ENCODE measurements around the gene LHFPL6.

Gene LHFPL6

DNA sequence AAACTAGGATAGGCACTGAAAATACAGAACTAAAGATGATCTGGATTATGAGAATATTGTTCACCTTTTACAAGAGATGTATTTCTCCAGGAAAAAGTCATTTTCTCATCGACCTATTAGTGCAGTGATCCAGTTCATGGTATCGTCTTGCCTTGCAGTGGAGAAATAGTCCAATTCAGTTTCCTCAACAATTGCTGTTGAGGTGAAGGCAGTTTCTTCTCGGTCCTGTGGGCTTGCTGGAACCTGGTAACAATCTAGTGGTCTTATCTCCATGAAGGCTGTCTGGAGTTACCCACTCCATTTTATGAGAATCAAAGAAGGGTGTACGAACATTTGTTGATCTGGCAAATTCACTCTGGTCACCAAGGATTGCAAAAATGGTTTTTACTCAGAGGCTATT, 266.8 kb downstream of the LHFPL6 start:
- Histone ChIP-seq H3K36me3 (ENCODE audit: insufficient read depth, low read length) (no peaks in the 10 kb centered on the region), H3K9ac (ENCODE audit: low read depth, low read length) (no peak overlapping the region), H3K4me1 (ENCODE audit: insufficient read depth, low read length) (peaks cover under 1% of the 10 kb centered on the region; the same call in 1 of the 2 replicates), H3K9me3 (ENCODE audit: control insufficient read depth, insufficient read depth, low read length) (no peaks in the 10 kb centered on the region)

DNA sequence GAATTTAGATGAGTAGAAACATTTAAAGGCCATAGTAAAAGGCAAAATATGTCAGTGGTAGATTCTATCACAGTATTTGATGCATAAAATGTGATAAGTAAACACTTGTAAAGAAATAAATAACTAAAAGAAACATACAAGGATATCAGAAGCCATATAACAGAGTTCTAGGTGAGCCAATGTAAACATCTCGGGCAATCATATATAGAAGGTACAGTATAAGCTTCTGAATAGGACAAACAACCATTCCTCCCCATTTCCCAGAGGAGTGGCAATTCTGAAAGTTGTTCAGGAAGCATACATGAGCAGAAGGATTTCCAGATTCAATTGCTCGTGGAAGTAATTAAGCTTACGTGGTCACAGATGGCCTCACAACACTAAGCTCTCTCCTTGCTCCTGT, 267.3 kb downstream of the LHFPL6 start:
- Histone ChIP-seq H3K9ac (ENCODE audit: low read depth, low read length) (no peak overlapping the region), H3K36me3 (ENCODE audit: insufficient read depth, low read length) (no peaks in the 10 kb centered on the region), H3K4me1 (ENCODE audit: insufficient read depth, low read length) (no peaks in the 10 kb centered on the region), H3K9me3 (ENCODE audit: control insufficient read depth, insufficient read depth, low read length) (no peaks in the 10 kb centered on the region)

DNA sequence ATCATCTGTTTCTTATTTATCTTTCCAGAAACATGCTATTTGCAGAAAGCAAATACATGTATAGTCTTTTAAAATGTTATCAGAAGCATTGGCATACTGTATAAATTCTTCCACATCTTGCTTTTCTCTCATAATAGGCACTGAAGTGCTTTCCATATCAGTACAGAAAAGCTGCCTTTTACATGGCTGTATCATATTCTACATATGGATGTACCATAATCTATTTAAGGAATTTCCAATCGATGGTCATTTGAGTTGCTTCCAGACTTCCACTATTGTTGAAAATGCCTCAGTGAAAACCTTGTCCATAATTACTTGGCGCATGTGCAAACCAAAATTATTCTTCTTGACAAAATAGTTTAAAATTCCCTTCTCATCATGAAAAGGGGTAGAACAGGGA, 272.5 kb downstream of the LHFPL6 start:
- Histone ChIP-seq H3K36me3 (ENCODE audit: insufficient read depth, low read length) (no peaks in the 10 kb centered on the region), H3K9ac (ENCODE audit: low read depth, low read length) (no peak overlapping the region), H3K9me3 (ENCODE audit: control insufficient read depth, insufficient read depth, low read length) (no peaks in the 10 kb centered on the region), H3K4me1 (ENCODE audit: insufficient read depth, low read length) (peaks cover 22% of the 10 kb centered on the region)

- Histone ChIP-seq H3K36me3 (ENCODE audit: insufficient read depth, low read length) (no peaks in the 10 kb centered on the region), H3K9ac (ENCODE audit: low read depth, low read length) (no peak overlapping the region), H3K9me3 (ENCODE audit: control insufficient read depth, insufficient read depth, low read length) (no peaks in the 10 kb centered on the region), H3K4me1 (ENCODE audit: insufficient read depth, low read length) (peaks cover 22% of the 10 kb centered on the region)
Measured at GRCh38 chr13:39329182-39329639, 273.8 kb downstream of the LHFPL6 start.

DNA sequence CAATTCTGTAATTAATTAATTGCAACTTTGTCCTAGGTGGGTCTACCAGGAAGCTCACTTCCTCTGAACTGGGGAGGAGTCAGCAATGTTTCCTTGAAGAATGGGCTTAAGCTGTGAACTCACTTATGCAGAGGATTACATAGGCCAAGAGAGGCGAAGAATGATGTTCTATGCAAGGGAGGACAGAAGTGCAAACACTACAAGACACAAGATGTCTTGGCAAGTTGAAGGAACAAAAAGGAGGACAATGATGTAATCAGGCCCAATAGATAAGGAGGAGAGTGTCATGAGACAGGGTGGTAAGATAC, 275.9 kb downstream of the LHFPL6 start:
- Histone ChIP-seq H3K4me1 (ENCODE audit: insufficient read depth, low read length) (peaks cover 22% of the 10 kb centered on the region), H3K9me3 (ENCODE audit: control insufficient read depth, insufficient read depth, low read length) (no peaks in the 10 kb centered on the region), H3K36me3 (ENCODE audit: insufficient read depth, low read length) (no peaks in the 10 kb centered on the region), H3K9ac (ENCODE audit: low read depth, low read length) (no peak overlapping the region)

DNA sequence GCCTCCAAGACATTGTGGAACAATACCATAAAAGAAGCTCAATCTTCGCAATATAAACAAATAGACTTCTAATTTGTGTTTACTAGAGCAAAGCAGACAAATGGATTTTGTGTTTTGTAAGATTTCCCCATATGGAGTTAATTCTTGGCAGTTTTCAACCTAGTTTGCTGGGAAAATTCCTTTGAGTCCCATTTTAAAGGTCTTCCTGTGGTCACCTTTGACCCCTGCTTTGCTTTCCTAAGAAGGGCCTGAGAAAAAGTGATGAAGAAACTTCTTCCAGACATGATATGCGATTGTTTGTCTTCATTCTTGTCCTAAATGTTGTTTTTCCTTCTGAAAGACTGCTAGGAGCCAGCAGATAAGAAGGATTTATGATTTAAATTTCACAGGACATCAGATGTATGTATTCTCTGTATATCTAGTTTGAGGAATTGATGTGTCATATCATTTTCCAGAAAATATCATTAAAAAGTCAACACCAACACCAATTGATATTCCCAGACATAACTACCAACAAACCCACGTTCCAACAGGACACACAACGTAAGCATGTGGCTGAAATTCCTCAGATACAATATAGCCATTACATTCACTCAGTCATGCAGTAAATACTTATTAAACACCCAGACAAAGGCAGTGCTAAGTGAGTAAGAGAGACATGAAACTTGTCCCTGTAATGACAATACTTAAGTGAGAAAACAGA, 276.4 kb downstream of the LHFPL6 start:
- H3K9ac ChIP-seq (ENCODE audit: low read depth, low read length) = no peak overlapping the region
- peaks cover 22% of the 10 kb centered on the region for H3K4me1 ChIP-seq (ENCODE audit: insufficient read depth, low read length)
- H3K36me3 ChIP-seq (ENCODE audit: insufficient read depth, low read length) = no peaks in the 10 kb centered on the region
- H3K9me3 ChIP-seq (ENCODE audit: control insufficient read depth, insufficient read depth, low read length) = no peaks in the 10 kb centered on the region

- Histone ChIP-seq H3K36me3 (ENCODE audit: insufficient read depth, low read length) (no peaks in the 10 kb centered on the region), H3K4me1 (ENCODE audit: insufficient read depth, low read length) (peaks cover 21% of the 10 kb centered on the region), H3K9ac (ENCODE audit: low read depth, low read length) (no peak overlapping the region), H3K9me3 (ENCODE audit: control insufficient read depth, insufficient read depth, low read length) (no peaks in the 10 kb centered on the region)
Measured at GRCh38 chr13:39324806-39325311, 278.1 kb downstream of the LHFPL6 start.

GRCh38 chr13:39322836-39323585, 280.0 kb downstream of the LHFPL6 start:
- Histone ChIP-seq H3K4me1 (ENCODE audit: insufficient read depth, low read length) (peaks cover 5% of the 10 kb centered on the region; the same call in 1 of the 2 replicates), H3K36me3 (ENCODE audit: insufficient read depth, low read length) (no peaks in the 10 kb centered on the region)

GRCh38 chr13:39321574-39321973, 281.4 kb downstream of the LHFPL6 start:
- no peaks in the 10 kb centered on the region for H3K9me3 ChIP-seq (ENCODE audit: control insufficient read depth, insufficient read depth, low read length)
- no peaks in the 10 kb centered on the region for H3K36me3 ChIP-seq (ENCODE audit: insufficient read depth, low read length)
- no peaks in the 10 kb centered on the region for H3K4me1 ChIP-seq (ENCODE audit: insufficient read depth, low read length)
- no peak overlapping the region for H3K9ac ChIP-seq (ENCODE audit: low read depth, low read length)

More at GRCh38 chr13:39322836-39323585, 280.0 kb downstream of the LHFPL6 start:
- Histone ChIP-seq H3K9me3 (ENCODE audit: control insufficient read depth, insufficient read depth, low read length) (no peaks in the 10 kb centered on the region), H3K9ac (ENCODE audit: low read depth, low read length) (no peak overlapping the region)

- Histone ChIP-seq H3K9me3 (ENCODE audit: control insufficient read depth, insufficient read depth, low read length) (no peaks in the 10 kb centered on the region), H3K36me3 (ENCODE audit: insufficient read depth, low read length) (no peaks in the 10 kb centered on the region), H3K4me1 (ENCODE audit: insufficient read depth, low read length) (no peaks in the 10 kb centered on the region), H3K9ac (ENCODE audit: low read depth, low read length) (no peak overlapping the region)
Measured at GRCh38 chr13:39318161-39318560, 284.8 kb downstream of the LHFPL6 start.

DNA sequence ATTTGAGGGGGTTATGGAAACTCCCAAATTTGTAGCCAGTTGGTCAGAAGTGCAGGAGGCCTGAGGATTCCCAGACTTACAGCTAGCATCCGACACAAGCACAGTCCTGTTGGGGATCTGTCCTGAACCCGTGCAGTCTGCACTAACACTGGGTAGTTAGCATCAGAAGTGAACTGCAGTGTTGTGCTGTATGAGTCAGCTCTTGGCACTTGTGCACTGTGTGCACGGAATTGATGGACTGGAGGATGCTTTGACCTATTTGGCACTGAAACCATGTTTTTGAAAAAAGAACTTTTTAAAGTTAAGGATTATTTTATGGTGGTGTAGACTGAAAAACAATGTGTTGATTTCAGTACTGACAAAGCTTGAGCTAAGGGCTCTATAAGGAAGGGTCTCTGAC, 285.7 kb downstream of the LHFPL6 start:
- H3K9ac ChIP-seq (ENCODE audit: low read depth, low read length) = no peak overlapping the region
- H3K9me3 ChIP-seq (ENCODE audit: control insufficient read depth, insufficient read depth, low read length) = no peaks in the 10 kb centered on the region
- no peaks in the 10 kb centered on the region for H3K36me3 ChIP-seq (ENCODE audit: insufficient read depth, low read length)
- no peaks in the 10 kb centered on the region; the same call in 1 of the 2 replicates for H3K4me1 ChIP-seq (ENCODE audit: insufficient read depth, low read length)

DNA sequence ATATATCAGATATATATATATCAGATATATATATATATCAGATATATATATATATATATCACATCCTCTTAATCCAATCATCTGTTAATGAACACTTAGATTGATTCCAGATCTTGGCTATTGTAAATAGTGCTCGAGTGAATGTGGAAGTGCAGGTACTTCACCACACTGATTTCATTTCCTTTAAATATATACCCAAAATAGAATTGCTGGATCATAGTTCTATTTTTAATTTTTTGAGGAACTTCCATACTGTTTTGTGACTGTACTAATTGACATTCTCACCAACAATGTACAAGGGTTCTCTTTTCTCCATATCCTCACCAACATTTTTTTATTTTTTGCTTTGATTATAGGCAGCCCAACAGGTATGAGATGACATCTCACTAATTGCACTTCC, 287.2 kb downstream of the LHFPL6 start:
- no peak overlapping the region for H3K9ac ChIP-seq (ENCODE audit: low read depth, low read length)
- no peaks in the 10 kb centered on the region for H3K36me3 ChIP-seq (ENCODE audit: insufficient read depth, low read length)
- no peaks in the 10 kb centered on the region for H3K9me3 ChIP-seq (ENCODE audit: control insufficient read depth, insufficient read depth, low read length)
- H3K4me1 ChIP-seq (ENCODE audit: insufficient read depth, low read length) = no peaks in the 10 kb centered on the region; the same call in 1 of the 2 replicates

GRCh38 chr13:39313721-39314120, 289.3 kb downstream of the LHFPL6 start:
- no peaks in the 10 kb centered on the region for H3K9me3 ChIP-seq (ENCODE audit: control insufficient read depth, insufficient read depth, low read length)
- H3K9ac ChIP-seq (ENCODE audit: low read depth, low read length) = no peak overlapping the region
- H3K36me3 ChIP-seq (ENCODE audit: insufficient read depth, low read length) = no peaks in the 10 kb centered on the region
- no peaks in the 10 kb centered on the region; the same call in 1 of the 2 replicates for H3K4me1 ChIP-seq (ENCODE audit: insufficient read depth, low read length)

GRCh38 chr13:39312596-39312995, 290.4 kb downstream of the LHFPL6 start:
- Histone ChIP-seq H3K4me1 (ENCODE audit: insufficient read depth, low read length) (no peaks in the 10 kb centered on the region; the same call in 1 of the 2 replicates), H3K9ac (ENCODE audit: low read depth, low read length) (no peak overlapping the region)

GRCh38 chr13:39311619-39312018, 291.4 kb downstream of the LHFPL6 start:
- H3K9ac ChIP-seq (ENCODE audit: low read depth, low read length) = no peak overlapping the region

More at GRCh38 chr13:39312596-39312995, 290.4 kb downstream of the LHFPL6 start:
- Histone ChIP-seq H3K36me3 (ENCODE audit: insufficient read depth, low read length) (no peaks in the 10 kb centered on the region), H3K9me3 (ENCODE audit: control insufficient read depth, insufficient read depth, low read length) (no peaks in the 10 kb centered on the region)

More at GRCh38 chr13:39311619-39312018, 291.4 kb downstream of the LHFPL6 start:
- H3K4me1 ChIP-seq (ENCODE audit: insufficient read depth, low read length) = peaks cover 4% of the 10 kb centered on the region; the same call in 1 of the 2 replicates
- no peaks in the 10 kb centered on the region for H3K9me3 ChIP-seq (ENCODE audit: control insufficient read depth, insufficient read depth, low read length)
- no peaks in the 10 kb centered on the region for H3K36me3 ChIP-seq (ENCODE audit: insufficient read depth, low read length)
